B cell (primary cell): ENCODE results near the gene MOB1B. TPM values are rescaled to one million over a fixed set of nuclear protein-coding genes. Genes with fewer than 3 reads are reported as not detected.

Experiments used
- ATAC-seq: fragments of 200-7000 bp; cut with Tn5 transposase; one replicate; pipeline ENCODE4 v1.10.0; 2021; ENCODE audit warnings: low read depth, mild to moderate bottlenecking, moderate number of reproducible peaks, moderate library complexity
- CTCF ChIA-PET: fragments of 350-600 bp; sonication (Branson Sonifier 250); formaldehyde crosslinking; loops from one replicate; lab custom pipeline; 2021; ENCODE audit warnings: antibody characterized with exemption, inconsistent platforms; lab: Charles Lee
- POLR2A ChIA-PET: fragments of 350-600 bp; sonication (Branson Sonifier 250); formaldehyde crosslinking; loops from one replicate; lab custom pipeline; 2021; ENCODE audit warnings: antibody characterized with exemption; lab: Charles Lee
- DNase-seq: peaks from one replicate; pipeline ENCODE4 v3.0.0; 2013
- H2AFZ ChIP-seq: 2 replicates; pipeline ENCODE4 v1.6.1; 2012; ENCODE audit warnings: mild to moderate bottlenecking, low read depth, low read length; ENCODE audit not compliant: insufficient read depth, poor library complexity, severe bottlenecking
- H3K27ac ChIP-seq, 2 donors: 1 replicate in 1 of 2; 2 replicates in 1 of 2; pipeline ENCODE4 v1.5.1; 2012 to 2013; ENCODE audit warnings: low read length in 2 of 2, mild to moderate bottlenecking in 2 of 2, moderate library complexity in 1 of 2
- H3K27me3 ChIP-seq, 4 experiments: fragments of 200-600 bp in 1 of 4; sonication (generic) in 1 of 4; replicated peaks in 1 of 4; 1 replicate in 2 of 4; 2 replicates in 2 of 4; pipeline versions ENCODE4 v1.6.1 to v1.7.0; 2013 to 2016; ENCODE audit warnings: low read length in 3 of 4, mild to moderate bottlenecking in 2 of 4, mixed read lengths in 1 of 4, moderate library complexity in 1 of 4; ENCODE audit not compliant: insufficient read depth in 4 of 4, control insufficient read depth in 3 of 4; ENCODE audit errors: control extremely low read depth in 1 of 4
- H3K36me3 ChIP-seq, 2 experiments: replicated peaks in 1 of 2; 1 replicate in 1 of 2; 2 replicates in 1 of 2; pipeline versions ENCODE4 v1.6.1 to v1.7.1; 2013; ENCODE audit warnings: low read length in 1 of 2; ENCODE audit not compliant: insufficient read depth in 2 of 2, control insufficient read depth in 1 of 2; ENCODE audit errors: control extremely low read depth in 1 of 2, extremely low read depth in 1 of 2
- H3K4me1 ChIP-seq, 2 donors: fragments of 200-600 bp in 1 of 2; sonication (generic) in 1 of 2; 1 replicate in 1 of 2; 2 replicates in 1 of 2; pipeline versions ENCODE4 v1.5.1 to v1.6.1; 2013 to 2017; ENCODE audit warnings: low read length in 2 of 2; ENCODE audit not compliant: control insufficient read depth in 2 of 2, insufficient read depth in 2 of 2
- H3K4me2 ChIP-seq: replicated peaks from 2 replicates; pipeline ENCODE3; 2012; ENCODE audit warnings: mild to moderate bottlenecking, low read depth, low read length; ENCODE audit not compliant: poor library complexity, severe bottlenecking
- H3K4me3 ChIP-seq, 5 experiments: fragments of 200-600 bp in 1 of 5; sonication (generic) in 1 of 5; 1 replicate in 3 of 5; 2 replicates in 2 of 5; pipeline versions ENCODE4 v1.5.1 to v1.7.0; 2011 to 2016; ENCODE audit warnings: low read length in 4 of 5, mild to moderate bottlenecking in 4 of 5, low read depth in 2 of 5, control low read depth in 1 of 5, moderate library complexity in 1 of 5; ENCODE audit not compliant: insufficient read depth in 1 of 5; ENCODE audit errors: control extremely low read depth in 1 of 5, extremely low read depth in 1 of 5
- H3K79me2 ChIP-seq: fragments of 200-600 bp; sonication (generic); one replicate; pipeline ENCODE4 v1.6.0; 2016; ENCODE audit warnings: low read length; ENCODE audit not compliant: control insufficient read depth, insufficient read depth
- H3K9ac ChIP-seq: fragments of 200-600 bp; sonication (generic); 2 replicates; pipeline ENCODE4 v1.6.1; 2017; ENCODE audit warnings: mild to moderate bottlenecking, low read length, moderate library complexity
- H3K9me3 ChIP-seq, 3 donors: one replicate each; pipeline versions ENCODE4 v1.6.1 to v1.7.1; 2013; ENCODE audit warnings: low read length in 2 of 3; ENCODE audit not compliant: control insufficient read depth in 2 of 3, insufficient read depth in 1 of 3; ENCODE audit errors: control extremely low read depth in 1 of 3
- H4K20me1 ChIP-seq: 2 replicates; pipeline ENCODE4 v1.6.0; 2012; ENCODE audit warnings: mild to moderate bottlenecking, low read length; ENCODE audit not compliant: insufficient read depth, control insufficient read depth, poor library complexity, severe bottlenecking
- H3K27ac Mint-ChIP-seq: one replicate; pipeline ENCODE4 v1.8.0; 2021; ENCODE audit warnings: mixed read lengths
- H3K27me3 Mint-ChIP-seq: one replicate; pipeline ENCODE4 v1.8.0; 2021; ENCODE audit warnings: mixed read lengths
- H3K4me1 Mint-ChIP-seq: one replicate; pipeline ENCODE4 v1.8.0; 2021; ENCODE audit warnings: mixed read lengths
- H3K4me3 Mint-ChIP-seq: one replicate; pipeline ENCODE4 v1.8.0; 2021; ENCODE audit warnings: mixed read lengths
- H3K9me3 Mint-ChIP-seq: one replicate; pipeline ENCODE4 v1.8.0; 2022; ENCODE audit warnings: mixed read lengths; ENCODE audit not compliant: insufficient read depth
- EZH2 ChIP-seq: IDR thresholded peaks from 2 replicates; pipeline ENCODE4 v1.6.1; 2012; ENCODE audit warnings: borderline replicate concordance, low read depth, mild to moderate bottlenecking, moderate library complexity, low read length; ENCODE audit not compliant: insufficient read depth, poor library complexity, severe bottlenecking
- WGBS: methylation state at CpG from one replicate; pipeline ENCODE4 v1.1.5; 2013; ENCODE audit warnings: missing lambda C conversion rate; ENCODE audit not compliant: insufficient coverage; 5-methylcytosine and 5-hydroxymethylcytosine counted together
- intact Hi-C: fragments of 100-400 bp; cut with micrococcal nuclease; formaldehyde crosslinking; loops from one replicate; pipeline ENCODE4 v1.10.0; 2022
- polyA plus RNA-seq: library from polyadenylated mRNA; depleted of rRNA; stranded (reverse); fragments of >200 nt; gene quantifications from 2 replicates; pipeline ENCODE4 v1.2.3, GENCODE V29; 2012
- total RNA-seq, 2 donors: library from RNA; stranded (reverse); fragments of 120-200 nt in 1 of 2; gene quantifications; 1 replicate in 1 of 2; 2 replicates in 1 of 2; pipeline versions ENCODE4 v1.2.3 to v1.2.4, GENCODE V29; 2013 to 2022
- TF ChIP-seq, protein P1 (sequence below): fragments of 200-600 bp; IDR thresholded peaks from one replicate; pipeline ENCODE4 v1.8.0; 2022; ENCODE audit warnings: antibody characterized with exemption, mild to moderate bottlenecking

MOB1B gene
- total and polyA plus RNA-seq, 2 donors (not counting 1 experiment from before 2014, with no cell fraction given): 2.3 to 30.4 TPM

DNA sequence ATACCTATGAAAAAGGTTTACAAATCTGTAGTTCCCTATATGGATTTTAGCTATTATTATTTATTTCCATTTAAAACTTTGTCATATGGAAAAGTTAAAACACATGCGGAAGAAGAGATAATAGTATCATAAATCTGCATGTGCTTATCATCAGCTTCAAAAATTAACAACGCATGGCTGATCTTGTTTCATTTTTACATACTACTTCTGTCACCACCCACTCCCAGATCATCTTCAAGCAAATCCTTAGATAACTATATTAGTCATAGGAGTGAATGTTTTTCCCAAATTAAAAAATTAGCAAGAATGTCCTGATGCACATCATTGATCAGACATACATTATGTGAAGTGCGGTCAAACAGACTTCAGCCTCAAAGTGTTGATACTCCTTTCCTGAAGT lies 24.6 kb upstream of the MOB1B start:
- no peak for ATAC-seq
- no peak overlapping the region for H3K4me3 ChIP-seq
- no peak overlapping the region for H3K9ac ChIP-seq
- Mint-ChIP-seq H3K4me3 (no peak overlapping the region), H3K27ac (no peak overlapping the region), H3K4me1 (peaks cover 21% of the 10 kb centered on the region), H3K27me3 (no peaks in the 10 kb centered on the region), H3K9me3 (no peaks in the 10 kb centered on the region)
- no peak overlapping the region for H3K27ac ChIP-seq
- TF ChIP-seq EZH2: no peak
- TF ChIP-seq, protein P1, sequence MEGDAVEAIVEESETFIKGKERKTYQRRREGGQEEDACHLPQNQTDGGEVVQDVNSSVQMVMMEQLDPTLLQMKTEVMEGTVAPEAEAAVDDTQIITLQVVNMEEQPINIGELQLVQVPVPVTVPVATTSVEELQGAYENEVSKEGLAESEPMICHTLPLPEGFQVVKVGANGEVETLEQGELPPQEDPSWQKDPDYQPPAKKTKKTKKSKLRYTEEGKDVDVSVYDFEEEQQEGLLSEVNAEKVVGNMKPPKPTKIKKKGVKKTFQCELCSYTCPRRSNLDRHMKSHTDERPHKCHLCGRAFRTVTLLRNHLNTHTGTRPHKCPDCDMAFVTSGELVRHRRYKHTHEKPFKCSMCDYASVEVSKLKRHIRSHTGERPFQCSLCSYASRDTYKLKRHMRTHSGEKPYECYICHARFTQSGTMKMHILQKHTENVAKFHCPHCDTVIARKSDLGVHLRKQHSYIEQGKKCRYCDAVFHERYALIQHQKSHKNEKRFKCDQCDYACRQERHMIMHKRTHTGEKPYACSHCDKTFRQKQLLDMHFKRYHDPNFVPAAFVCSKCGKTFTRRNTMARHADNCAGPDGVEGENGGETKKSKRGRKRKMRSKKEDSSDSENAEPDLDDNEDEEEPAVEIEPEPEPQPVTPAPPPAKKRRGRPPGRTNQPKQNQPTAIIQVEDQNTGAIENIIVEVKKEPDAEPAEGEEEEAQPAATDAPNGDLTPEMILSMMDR: no peak
- H3K4me2 ChIP-seq: no peak overlapping the region
- POLR2A ChIA-PET: no interaction called here
- peaks cover 19 to 20% of the 10 kb centered on the region in 2 donors for H3K4me1 ChIP-seq
- no peaks in the 10 kb centered on the region for H3K27me3 ChIP-seq
- no peaks in the 10 kb centered on the region for H3K79me2 ChIP-seq
- intact Hi-C loops: no loop called here
- H3K36me3 ChIP-seq: no peaks in the 10 kb centered on the region
- H3K9me3 ChIP-seq: no peaks in the 10 kb centered on the region
- H2AFZ ChIP-seq: no peak overlapping the region
- DNase-seq: no peak
- H4K20me1 ChIP-seq: no peaks in the 10 kb centered on the region
- CTCF ChIA-PET: interaction anchor here (1.1 to 1.5 kb wide), 2 partner anchors 15 to 25 kb away, joined by 3 read pairs; partner anchors contain the start of gene MOB1B
- no CpG with 5 or more reads among the region's 3 CpGs for WGBS

GRCh38 chr4:70880739-70881138 lies 21.4 kb upstream of the MOB1B start:
- Histone ChIP-seq H3K9me3 (peaks cover 0 to 2% (median 0%) of the 10 kb centered on the region in 3 donors), H3K79me2 (no peaks in the 10 kb centered on the region), H2AFZ (no peak overlapping the region), H3K27me3 (no peaks in the 10 kb centered on the region), H3K36me3 (no peaks in the 10 kb centered on the region), H3K4me3 (no peak overlapping the region), H3K4me1 (peaks cover 3 to 4% of the 10 kb centered on the region in 2 donors), H4K20me1 (no peaks in the 10 kb centered on the region), H3K9ac (no peak overlapping the region), H3K27ac (no peak overlapping the region), H3K4me2 (no peak overlapping the region)
- WGBS: no CpG with 5 or more reads among the region's 3 CpGs
- H3K4me3 Mint-ChIP-seq: no peak overlapping the region
- TF ChIP-seq EZH2: no peak
- TF ChIP-seq, protein P1: no peak
- POLR2A ChIA-PET: no interaction called here
- ATAC-seq (no peak), DNase-seq (no peak)
- no peak overlapping the region for H3K27ac Mint-ChIP-seq
- peaks cover 5% of the 10 kb centered on the region for H3K4me1 Mint-ChIP-seq
- H3K27me3 Mint-ChIP-seq: no peaks in the 10 kb centered on the region
- CTCF ChIA-PET: no interaction called here
- intact Hi-C loops: no loop called here
- no peaks in the 10 kb centered on the region for H3K9me3 Mint-ChIP-seq
